Frontal cortex (tissue), 4 donors: ENCODE results near the gene CXCL14. TPM values are rescaled to one million over a fixed set of nuclear protein-coding genes. Genes with fewer than 3 reads are reported as not detected.
A peak's percentile ranks its signal among the peaks of the same experiment; 100 is the strongest.

Source experiments
- DNase-seq, 2 donors: peaks; one replicate each; pipeline ENCODE4 v3.0.0; 2012; ENCODE audit warnings: low spot score in 2 of 2
- FAIRE-seq: peaks from 2 replicates; lab custom pipeline; 2012; peaks lifted over from hg19 to GRCh38; lab: Jason Lieb, UNC
- total RNA-seq: library from RNA; depleted of rRNA; stranded (reverse); fragments of >200 nt; gene quantifications from one replicate; pipeline ENCODE4 v1.2.3, GENCODE V29; 2014
- donor health status: control.
- donor health status: control.
- donor health status: control.

Gene CXCL14, protein sequence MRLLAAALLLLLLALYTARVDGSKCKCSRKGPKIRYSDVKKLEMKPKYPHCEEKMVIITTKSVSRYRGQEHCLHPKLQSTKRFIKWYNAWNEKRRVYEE
- total RNA-seq: 7.7 TPM

DNA sequence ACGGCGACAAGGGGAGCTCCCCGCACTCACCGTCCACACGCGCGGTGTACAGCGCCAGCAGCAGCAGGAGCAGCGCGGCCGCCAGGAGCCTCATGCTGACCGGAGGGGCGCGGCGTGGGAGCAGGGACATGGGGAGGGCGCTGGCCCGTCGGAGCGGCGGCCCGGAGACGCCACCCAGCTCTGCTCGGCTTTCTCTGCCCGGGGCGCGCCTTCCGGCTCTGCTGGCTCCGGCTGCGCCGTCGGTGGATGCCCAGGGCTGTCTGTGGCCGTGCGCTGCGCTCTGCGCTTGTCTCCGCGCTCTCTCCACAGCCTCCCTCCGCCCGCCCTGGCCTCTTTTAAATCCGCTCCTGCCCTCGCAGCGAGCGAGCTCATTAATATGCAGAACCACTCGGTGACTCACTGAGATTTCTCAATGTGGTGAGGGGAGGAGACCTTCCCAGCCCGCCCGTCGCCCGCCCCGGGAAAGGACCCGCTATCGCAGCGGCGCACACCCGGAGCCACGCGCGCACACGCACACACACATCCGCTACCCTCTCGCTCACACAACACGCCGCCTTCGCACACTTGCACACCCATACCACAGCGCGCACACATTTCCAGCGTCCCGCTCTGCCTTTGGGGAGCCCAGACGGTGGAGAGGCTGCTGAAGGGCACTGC is at the start of gene CXCL14:
Gene CXCL14 (minus strand): TSS at position 307 of the 657 bp plus-strand sequence. CDS start 213 bp downstream, at position 94.
- FAIRE-seq (no peak), DNase-seq (peak in 1 of 2 donors; percentile 51)

DNA sequence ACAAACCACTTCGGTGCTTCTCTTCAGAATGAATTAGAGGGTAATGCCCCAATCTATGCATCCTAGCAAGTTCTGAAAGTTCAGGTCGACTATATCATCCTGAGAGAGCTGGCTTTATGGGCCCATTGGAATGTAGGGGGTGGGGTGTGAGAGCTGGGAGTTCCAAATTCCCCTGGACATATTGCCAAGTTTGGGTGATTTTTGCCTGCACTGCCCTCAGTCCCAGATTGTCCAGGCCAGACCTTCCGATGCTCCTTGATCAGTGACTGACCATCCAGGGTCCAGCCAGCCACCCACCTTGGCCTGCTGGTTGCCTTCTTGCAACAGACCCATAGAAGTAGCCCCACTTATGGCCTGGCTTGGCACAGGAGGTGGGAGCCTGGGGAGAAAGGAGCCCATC is 47.8 kb upstream of the CXCL14 start:
- no peak for DNase-seq

DNA sequence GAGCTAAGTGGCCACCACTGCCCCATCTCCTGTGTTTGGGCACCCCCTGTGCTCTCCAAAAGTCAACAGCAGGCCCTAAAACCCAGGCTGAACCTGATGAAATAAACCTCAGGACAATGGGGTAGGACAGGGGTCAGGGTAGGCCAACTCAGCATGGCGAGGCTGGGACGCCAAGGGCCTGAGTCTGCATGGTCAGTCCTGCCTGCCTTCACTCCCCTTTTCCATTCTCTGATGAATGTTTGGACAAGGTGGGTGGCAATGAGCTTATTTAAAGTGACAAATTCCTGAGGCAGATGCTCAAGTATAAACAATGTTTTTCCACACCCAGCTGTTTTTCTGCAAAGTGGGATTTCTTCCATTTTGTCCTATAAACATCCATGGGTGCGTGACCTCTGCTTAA is 47.2 kb upstream of the CXCL14 start:
- FAIRE-seq (no peak), DNase-seq (no peak)

More for the DNA sequence above, 47.8 kb upstream of the CXCL14 start:
- no peak for FAIRE-seq

DNA sequence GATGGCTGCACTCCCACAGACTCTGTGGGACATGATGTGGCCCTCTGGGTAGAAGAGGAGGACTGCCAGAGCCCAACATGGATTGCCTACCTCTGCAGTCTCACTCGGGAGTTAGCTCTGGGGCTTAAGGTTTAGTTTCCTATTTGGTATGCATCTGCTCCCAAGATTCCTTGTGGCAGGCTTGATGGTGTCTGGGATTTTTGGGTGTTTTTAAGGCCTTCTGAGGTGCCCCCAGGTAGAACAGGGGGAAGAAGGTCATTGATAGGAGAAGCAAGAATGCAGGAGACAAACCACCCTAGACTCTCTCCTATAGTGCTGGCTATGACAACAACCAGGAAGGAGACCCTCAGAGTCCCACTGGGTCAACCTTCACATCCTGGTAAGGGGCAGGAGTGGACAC is 46.7 kb upstream of the CXCL14 start:
- no peak for DNase-seq

DNA sequence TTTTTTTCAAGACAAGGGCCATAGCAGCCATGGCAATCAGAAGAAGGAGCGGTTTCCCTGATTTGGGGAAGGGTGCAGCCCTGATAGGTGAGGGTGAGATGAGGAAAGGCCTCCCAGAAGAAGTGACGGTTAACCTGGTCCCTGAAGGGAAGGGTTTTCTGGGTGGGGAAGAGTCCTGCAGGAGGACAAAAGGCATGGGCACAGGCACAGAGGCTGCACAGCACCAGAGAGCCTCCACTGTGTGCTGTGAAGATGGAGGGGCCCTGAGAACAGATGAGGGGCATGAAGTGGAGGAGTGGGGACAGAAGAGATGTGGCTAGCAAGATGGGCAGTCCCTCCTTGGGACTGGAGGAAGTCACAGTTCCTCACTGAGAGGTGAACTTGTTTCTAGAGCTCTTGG is 46.3 kb upstream of the CXCL14 start:
- FAIRE-seq (no peak), DNase-seq (no peak)

More for the DNA sequence above, 46.7 kb upstream of the CXCL14 start:
- no peak for FAIRE-seq

DNA sequence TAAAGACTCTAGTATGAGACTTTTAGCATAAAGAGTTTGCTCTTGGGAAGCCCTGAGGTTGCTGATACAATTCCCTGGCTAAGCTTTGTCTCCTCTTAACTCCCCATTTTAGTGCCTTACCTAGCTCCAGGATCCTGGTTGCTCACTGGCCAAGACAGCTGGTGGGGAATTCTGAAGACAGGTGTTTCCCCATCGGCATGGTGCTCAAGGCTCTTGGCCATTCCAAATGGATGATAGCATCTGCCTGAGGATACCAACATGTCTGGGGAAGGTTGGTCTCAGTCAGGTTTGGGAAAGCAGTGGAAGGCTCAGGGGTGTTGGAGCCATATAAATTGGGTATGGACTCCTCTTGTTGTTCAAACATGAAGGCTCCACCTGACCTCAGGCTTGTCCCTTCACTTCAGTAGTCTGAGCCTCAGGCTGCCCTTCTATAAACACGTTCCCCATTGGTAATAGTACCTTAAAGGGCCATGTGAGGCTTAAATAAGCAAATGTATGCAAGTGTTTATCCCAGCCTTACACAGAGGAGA is 44.5 kb upstream of the CXCL14 start:
- no peak for FAIRE-seq
- DNase-seq: no peak

DNA sequence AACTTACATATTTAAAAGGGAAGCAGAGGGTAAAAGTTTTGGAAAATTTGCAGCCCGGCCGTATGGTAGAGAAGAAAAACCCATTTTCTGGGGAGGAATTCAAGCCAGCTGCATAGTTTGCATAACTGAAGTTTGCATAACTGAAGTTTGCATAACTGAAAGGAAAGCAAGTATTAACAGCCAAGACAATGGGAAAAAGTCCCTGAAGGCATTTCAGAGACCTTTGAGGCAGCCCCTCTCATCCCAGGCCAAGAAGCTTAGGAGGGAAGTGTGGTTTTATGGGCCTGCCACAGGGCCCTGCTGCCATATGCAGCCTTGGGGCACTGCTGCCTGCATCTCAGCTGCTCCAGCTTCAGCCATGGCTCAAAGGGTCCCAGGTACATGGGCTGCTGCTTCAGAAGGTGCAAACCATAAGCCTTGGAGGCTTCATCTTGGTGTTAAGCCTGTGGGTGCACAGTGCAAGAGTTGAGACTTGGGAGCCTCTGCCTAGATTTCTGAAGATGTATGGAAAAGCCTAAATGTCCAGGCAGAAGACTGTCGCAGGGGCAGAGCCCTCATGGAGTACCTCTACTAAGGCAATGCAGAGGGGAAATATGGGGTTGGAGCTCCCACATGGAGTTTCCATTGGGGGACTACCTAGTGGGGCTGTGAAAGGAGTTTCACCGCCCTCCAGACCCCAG is 36.9 kb upstream of the CXCL14 start:
- DNase-seq: no peak
- FAIRE-seq: no peak

DNA sequence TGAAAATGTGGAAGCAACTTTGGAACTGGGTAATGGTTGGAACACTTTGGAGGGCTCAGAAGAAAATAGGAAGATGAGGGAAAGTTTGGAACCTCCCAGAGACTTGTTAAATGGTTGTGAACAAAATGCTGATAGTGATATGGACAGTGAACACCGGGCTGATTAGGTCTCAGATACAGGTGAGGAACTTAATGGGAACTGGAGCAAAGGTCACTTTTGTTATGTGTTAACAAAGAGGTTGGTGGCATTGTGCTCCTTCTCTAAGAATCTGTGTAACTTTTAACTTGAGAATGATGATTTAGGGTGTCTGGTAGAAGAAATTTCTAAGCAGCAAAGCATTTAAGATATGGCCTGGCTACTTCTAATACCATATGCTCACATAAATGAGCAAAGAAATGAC is 36.4 kb upstream of the CXCL14 start:
- DNase-seq (no peak), FAIRE-seq (no peak)

DNA sequence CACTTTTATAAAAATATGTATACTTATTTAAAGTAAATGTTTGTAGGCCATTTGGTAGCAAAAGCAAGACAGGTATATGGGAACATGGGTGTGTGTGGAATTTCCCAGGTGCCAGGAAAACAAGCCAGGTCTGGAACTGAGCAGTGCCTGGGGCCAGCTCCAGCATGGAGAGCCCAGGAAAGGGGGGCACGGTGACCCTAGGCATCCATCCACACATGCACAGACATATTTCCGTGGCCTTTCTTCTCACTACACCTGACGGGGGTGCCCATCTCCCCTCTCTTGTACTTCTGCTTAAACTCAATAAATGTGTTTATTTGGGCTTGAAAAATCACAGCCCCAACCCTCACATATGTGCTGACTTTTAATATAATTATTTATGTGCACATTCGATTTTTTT is 31.2 kb upstream of the CXCL14 start:
- DNase-seq (no peak), FAIRE-seq (no peak)

DNA sequence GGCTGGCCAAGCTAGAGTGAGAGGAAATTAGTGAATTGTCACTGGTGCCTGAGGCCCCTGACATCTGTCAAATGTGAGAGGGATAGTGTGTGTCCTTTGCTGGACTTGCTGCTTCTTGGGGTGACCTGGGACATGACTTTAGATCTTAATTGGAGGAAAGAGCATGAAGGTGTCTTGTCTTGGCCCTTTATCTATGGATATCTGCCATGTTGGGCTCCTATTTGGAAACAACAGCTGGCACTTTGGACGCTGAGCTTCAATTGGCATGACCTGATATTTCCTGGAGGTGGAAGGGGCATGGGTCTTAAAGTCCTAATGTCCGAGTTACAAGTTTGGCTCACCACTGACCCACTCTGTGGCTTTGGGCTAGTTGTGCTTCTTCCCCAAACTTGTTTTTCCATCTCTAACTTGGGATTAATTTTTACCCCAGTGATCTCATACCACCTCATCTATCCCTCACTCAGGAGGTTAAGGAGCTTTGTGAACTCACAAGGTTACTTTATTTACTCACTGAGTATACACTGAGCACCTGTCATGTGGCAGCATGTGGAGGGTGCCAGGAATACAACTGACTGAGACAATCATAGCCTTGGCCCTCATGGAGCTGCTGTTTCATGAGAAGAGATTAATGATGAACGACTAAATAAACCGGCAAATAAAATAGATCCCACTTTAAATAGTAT is 30.1 kb upstream of the CXCL14 start:
- DNase-seq (no peak), FAIRE-seq (no peak)

DNA sequence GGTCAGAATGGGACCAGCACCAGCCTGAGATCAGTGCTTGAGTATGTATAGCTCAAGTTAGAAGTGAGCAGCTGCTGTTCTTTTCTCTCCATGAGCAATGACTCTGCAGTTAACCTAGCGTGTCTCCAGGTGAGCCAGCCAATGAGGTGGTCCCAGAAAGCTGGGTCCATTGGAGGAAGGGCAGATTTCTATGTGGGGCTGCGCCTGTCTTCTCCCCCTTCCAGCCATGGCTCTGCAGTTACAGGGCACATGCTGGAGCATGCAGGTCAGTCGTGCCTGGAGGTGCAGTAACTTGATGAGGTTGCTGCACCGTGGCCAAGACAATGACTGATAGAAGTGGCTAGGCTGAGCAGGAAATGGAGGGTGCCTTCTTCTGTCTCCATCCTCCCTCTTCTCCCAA is 29.6 kb upstream of the CXCL14 start:
- no peak for DNase-seq
- no peak for FAIRE-seq

DNA sequence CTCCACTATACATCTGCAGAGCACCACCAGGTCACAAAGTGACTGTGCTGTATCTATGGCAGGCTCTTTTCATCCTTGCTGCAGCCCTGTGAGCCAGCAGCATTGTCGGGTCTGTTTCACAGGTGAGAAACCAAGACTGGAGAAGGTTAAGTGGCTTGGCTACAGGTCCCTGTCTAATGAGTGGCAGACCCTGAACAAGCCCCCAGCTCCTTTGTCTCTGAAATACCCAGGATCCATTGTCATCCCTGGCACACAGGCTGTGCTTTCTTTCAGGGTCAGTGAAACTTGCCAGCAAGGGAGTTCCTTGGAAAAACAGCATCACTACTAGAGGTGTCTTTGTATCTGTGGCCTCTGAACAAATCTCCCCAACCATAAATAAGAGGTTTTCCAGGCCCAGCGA is 27.6 kb upstream of the CXCL14 start:
- FAIRE-seq (no peak), DNase-seq (no peak)

DNA sequence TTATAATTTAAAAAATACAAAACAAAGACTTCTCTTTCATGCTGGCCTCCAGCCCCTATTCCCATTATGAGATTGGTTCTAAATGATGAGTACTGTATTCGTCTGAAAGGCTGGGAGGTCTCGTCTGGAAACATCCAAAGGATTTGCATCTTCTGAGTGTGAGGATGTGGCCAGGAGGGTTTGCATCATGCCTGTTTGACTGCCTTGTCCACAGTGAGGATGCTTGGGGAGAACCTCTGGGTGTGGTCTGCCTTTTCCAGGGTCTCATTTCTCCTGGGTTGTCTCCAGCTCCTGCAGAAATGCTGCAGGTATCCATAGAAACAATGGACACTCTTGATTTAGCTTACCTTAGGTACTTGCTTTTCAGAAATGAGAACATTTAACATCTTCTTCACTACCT is 26.4 kb upstream of the CXCL14 start:
- FAIRE-seq: no peak
- DNase-seq: no peak

DNA sequence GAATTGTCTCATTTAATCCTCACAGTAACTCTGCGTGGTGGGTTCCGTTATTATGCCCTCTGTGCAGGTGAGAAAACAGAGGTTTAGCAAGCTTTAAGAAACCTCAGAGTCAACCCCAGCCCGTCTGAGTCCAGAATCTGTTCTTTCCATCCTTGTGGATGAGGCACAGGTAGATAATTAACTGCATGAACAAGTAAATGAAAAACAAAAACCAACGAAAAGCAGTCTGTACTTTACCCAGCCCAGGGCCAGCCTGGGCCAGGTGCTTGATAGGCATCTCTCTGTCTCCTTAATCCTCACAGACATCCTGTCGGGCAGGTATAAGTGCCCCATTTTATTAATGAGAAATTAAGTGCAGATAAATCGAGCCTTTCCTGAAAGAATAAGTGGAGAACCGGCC is 25.3 kb upstream of the CXCL14 start:
- DNase-seq (no peak), FAIRE-seq (no peak)

DNA sequence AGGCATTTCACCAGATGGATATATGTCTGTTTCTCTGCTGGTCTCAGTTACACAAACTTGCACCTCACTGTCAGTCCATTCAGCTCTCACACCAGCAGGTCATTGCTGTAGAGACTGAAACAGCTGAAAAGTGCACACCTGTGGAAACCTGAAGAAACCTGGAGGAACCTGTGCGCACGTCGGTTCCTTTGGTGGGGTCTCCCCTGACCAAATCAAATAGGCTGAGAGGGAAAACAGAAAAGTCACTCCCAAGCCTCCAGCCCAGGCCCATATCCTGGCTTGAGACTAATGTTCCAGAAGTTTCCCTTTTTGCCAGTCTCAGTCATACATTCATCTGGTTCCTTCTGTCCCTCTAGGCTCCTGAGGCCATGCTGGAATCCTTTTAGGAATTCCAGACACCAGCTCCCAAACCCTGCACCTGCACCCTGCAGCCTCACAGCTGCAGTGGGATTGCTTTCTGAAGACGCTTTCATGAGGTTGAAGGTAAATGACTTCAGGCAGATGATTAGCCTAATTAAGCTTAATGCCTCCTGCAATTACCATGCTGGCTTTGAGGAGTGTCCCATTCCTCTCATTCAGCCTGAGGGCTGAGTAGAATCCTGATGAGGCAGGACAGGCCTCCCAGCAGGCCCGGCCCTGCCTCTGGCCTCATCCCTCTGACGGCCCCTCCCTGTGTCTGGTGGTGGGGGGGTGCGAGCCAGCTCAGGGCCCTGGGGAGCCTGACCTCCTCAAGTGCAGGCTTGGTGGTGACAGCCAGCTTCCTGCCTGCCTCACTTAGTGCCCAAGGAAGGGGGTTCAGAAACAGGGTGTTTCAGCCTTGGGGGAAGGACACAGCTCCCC is 24.3 kb upstream of the CXCL14 start:
- DNase-seq (no peak), FAIRE-seq (no peak)

DNA sequence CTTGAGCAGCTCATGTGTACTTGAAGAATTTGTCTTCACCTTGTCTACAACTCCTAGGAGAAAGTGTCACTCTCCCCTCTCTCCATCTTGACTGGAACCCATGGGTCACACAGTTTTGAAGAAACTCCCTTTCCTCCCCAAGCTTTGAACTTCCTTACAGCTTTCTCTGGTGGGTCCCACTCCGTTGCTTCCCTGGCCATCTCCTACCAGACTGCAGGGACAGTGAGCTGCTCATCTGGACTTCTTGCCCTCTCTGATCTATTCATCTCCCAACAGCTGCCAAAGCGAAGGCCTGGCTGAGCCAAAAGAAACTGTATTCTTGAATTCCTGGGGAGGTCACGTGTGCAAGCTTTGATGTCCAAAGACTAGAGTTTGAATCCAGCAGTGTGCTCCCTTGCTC is 22.7 kb upstream of the CXCL14 start:
- no peak for FAIRE-seq
- DNase-seq: no peak

DNA sequence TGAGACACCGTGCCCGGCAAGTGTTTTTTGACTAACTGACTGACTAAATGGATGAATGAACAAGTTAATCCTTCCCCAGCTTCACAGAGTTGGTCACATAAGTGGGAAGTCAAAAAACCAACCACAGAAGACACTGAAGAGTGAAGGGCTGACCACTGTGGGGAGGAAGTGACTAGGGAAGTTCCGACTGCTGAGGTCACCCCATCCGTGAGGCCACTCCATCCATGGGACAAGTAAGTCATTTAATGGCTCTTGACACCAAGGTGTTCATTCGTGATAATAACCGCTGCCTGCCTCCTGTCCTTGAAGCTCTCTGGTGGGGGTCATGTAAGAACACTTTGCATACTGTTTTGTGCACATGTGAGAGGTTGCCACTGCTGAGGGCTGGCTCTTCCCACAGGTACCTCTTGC is 22.2 kb upstream of the CXCL14 start:
- no peak for FAIRE-seq

DNA sequence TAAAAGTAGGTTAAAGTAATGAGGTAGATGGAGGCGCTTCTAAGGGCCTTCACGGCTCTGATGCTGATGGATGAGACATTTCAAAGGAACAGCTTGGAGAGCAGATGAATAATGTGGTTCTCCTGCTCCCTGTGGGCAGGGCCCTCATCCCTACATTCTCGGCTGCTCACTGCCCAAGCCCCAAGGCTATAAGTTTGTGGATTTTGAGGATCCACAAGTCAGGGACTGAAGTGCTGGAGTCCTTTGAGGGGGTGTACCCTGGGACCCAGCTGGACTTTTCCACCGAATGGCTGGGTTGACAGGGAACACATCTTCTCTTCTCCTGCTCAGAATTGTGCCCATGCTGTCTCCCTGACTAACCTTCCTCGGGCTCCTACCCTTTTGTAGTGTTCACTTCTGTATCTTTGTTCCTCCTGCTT is 21.4 kb upstream of the CXCL14 start:
- no peak for FAIRE-seq
- no peak for DNase-seq

More for the DNA sequence above, 22.2 kb upstream of the CXCL14 start:
- no peak for DNase-seq

DNA sequence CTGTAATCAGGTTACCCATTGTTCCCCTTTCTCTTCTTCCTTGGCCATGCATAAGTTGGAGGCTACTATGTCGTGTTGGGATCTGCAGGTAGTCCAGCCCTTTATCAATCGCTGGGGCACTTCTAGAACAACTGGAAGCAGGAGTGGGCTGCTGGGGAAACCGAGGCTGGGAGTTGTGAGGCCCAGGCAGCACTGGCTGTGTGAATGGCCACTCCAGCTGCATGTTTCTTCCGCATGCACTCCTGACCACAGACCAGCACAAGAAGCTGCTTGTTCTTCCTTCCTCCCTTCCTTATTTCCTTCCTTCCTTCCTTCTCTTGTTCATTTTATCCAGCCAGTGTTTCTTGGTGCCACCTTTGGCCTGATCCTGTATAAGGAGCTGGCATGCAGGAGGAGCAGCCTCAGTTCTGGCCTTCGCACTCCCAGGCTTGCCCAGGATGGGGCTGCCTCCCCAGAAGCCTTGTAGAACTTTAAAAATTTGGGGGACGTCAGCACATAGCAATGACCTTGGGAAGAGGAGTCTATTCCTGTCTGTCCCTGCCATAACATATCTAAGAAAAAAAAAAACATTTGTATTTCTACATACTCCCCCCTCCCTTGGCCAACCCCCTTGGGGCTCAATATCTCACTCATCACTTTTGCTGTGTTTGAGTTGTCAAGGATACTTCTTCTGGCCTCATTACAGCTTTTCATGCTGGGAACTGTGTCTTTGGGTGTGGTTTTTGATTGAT is 20.8 kb upstream of the CXCL14 start:
- no peak for FAIRE-seq

More for the DNA sequence above, 20.8 kb upstream of the CXCL14 start:
- no peak for DNase-seq
